Left lung (tissue), 10 donors: ENCODE results near the gene AP4M1. TPM values are rescaled to one million over a fixed set of nuclear protein-coding genes. Genes with fewer than 3 reads are reported as not detected.

ENCODE experiments used
- ATAC-seq: fragments of 200-7000 bp; cut with Tn5 transposase; one replicate; pipeline ENCODE4 v1.9.1; 2020; ENCODE audit warnings: moderate library complexity
- DNase-seq, 4 donors: peaks; one replicate each; pipeline ENCODE4 v3.0.0-alpha.2; 2013 to 2020
- H3K27ac ChIP-seq, 2 donors: fragments of 200-600 bp; sonication (generic) in 1 of 2; one replicate each; pipeline versions ENCODE4 v1.5.0 to v1.8.0; 2020 to 2021
- H3K27me3 ChIP-seq, 2 donors: fragments of 200-600 bp; sonication (generic) in 1 of 2; one replicate each; pipeline versions ENCODE4 v1.5.0 to v1.8.0; 2020 to 2021
- H3K36me3 ChIP-seq, 2 donors: fragments of 200-600 bp; sonication (generic) in 1 of 2; one replicate each; pipeline versions ENCODE4 v1.5.0 to v1.8.0; 2020 to 2021
- H3K4me1 ChIP-seq, 2 donors: fragments of 200-600 bp; one replicate each; pipeline ENCODE4 v1.8.0; 2021
- H3K4me3 ChIP-seq, 2 donors: fragments of 200-600 bp; sonication (generic) in 1 of 2; one replicate each; pipeline versions ENCODE4 v1.5.0 to v1.8.0; 2020 to 2021; ENCODE audit warnings: mild to moderate bottlenecking in 1 of 2
- H3K9me3 ChIP-seq, 2 donors: fragments of 200-600 bp; sonication (generic) in 1 of 2; one replicate each; pipeline versions ENCODE4 v1.5.0 to v1.8.0; 2020 to 2021
- CTCF ChIP-seq, 2 donors: fragments of 200-600 bp; sonication (generic) in 1 of 2; IDR thresholded peaks; one replicate each; pipeline versions ENCODE4 v1.5.0 to v1.8.0; 2021; ENCODE audit warnings: antibody characterized with exemption in 2 of 2
- intact Hi-C, 2 donors: fragments of 100-400 bp; cut with DNase I; formaldehyde crosslinking; loops; one replicate each; pipeline versions ENCODE4 v1.11.2 to v1.14.2; 2022
- polyA plus RNA-seq, 6 donors: library from polyadenylated mRNA; unstranded; fragments of 120-200 nt; gene quantifications; one replicate each; pipeline ENCODE4 v1.2.1, GENCODE V29; 2013; ENCODE audit not compliant: insufficient read length in 6 of 6
- total RNA-seq, 2 donors: library from RNA; stranded (reverse); fragmentation: NEBNext Ultra II Directional; extraction: Animal tissue kit (Norgen Biotek cat#: 25700); gene quantifications; one replicate each; pipeline ENCODE4 v1.2.1, GENCODE V29; 2021
- donor health status: DM: no; HTN: yes; CAD: no.
- donor health status: DM: no; HTN: no; CAD: no.

AP4M1 gene
- total and polyA plus RNA-seq, 8 donors, result 16.7 to 40.2 (median 37.5) TPM

GRCh38 chr7:100147278-100147677 is 45.8 kb downstream of the AP4M1 start:
- Histone ChIP-seq H3K9me3 (no peaks in the 10 kb centered on the region), H3K4me3 (no peak overlapping the region), H3K27me3 (no peaks in the 10 kb centered on the region), H3K27ac (no peak overlapping the region), H3K36me3 (peaks cover 0 to 3% of the 10 kb centered on the region in 2 donors), H3K4me1 (peaks cover 8 to 40% of the 10 kb centered on the region in 2 donors)
- no peak for ATAC-seq
- intact Hi-C loops, result no loop called here
- DNase-seq, result no peak
- TF ChIP-seq CTCF (IDR thresholded peaks at IDR 0.05), result no peak

- Histone ChIP-seq H3K4me1 (peaks cover 8 to 47% of the 10 kb centered on the region in 2 donors), H3K27me3 (no peaks in the 10 kb centered on the region), H3K36me3 (peaks cover 0 to 10% of the 10 kb centered on the region in 2 donors), H3K9me3 (no peaks in the 10 kb centered on the region), H3K4me3 (peak overlapping the region; percentile 27 to 82), H3K27ac (peak overlapping the region; percentile 59 to 84)
- ATAC-seq, result no peak
- no peak for DNase-seq
- TF ChIP-seq CTCF (IDR thresholded peaks at IDR 0.05), result no peak
- intact Hi-C loops, result no loop called here
These were observed 46.7 kb downstream of the AP4M1 start for GRCh38 chr7:100148225-100148558.

GRCh38 chr7:100148559-100149328 is 47.3 kb downstream of the AP4M1 start, which contains the start of gene LAMTOR4:
Gene LAMTOR4 (plus strand): TSS chr7:100148918. CDS start chr7:100148973, 55 bp downstream.
- no peaks in the 10 kb centered on the region for H3K27me3 ChIP-seq
- H3K9me3 ChIP-seq, result no peaks in the 10 kb centered on the region
- H3K36me3 ChIP-seq, result peaks cover 0 to 15% of the 10 kb centered on the region in 2 donors
- TF ChIP-seq CTCF (IDR thresholded peaks at IDR 0.05), result no peak
- DNase-seq, result peak; percentile 97 to 99 (median 98)
- peaks cover 8 to 53% of the 10 kb centered on the region in 2 donors for H3K4me1 ChIP-seq
- H3K4me3 ChIP-seq, result peak within 1 kb of the TSS; percentile 74 to 82
- peak; percentile 98 for ATAC-seq
- H3K27ac ChIP-seq, result peak within 1 kb of the TSS; percentile 67 to 84
- intact Hi-C loops, result no loop called here

- H3K27me3 ChIP-seq, result no peaks in the 10 kb centered on the region
- no peaks in the 10 kb centered on the region for H3K9me3 ChIP-seq
- no peak for TF ChIP-seq CTCF (IDR thresholded peaks at IDR 0.05)
- peaks cover 0 to 46% of the 10 kb centered on the region in 2 donors for H3K36me3 ChIP-seq
- DNase-seq (no peak), ATAC-seq (no peak)
- H3K4me3 ChIP-seq, result no peak overlapping the region
- intact Hi-C loops, result no loop called here
- H3K4me1 ChIP-seq, result peaks cover 12 to 89% of the 10 kb centered on the region in 2 donors
- peak overlapping the region in 1 of 2 donors; percentile 76 for H3K27ac ChIP-seq
These were observed 51.0 kb downstream of the AP4M1 start for GRCh38 chr7:100152404-100152803.

GRCh38 chr7:100152937-100153666 is 51.7 kb downstream of the AP4M1 start:
- H3K36me3 ChIP-seq, result peaks cover 0 to 46% of the 10 kb centered on the region in 2 donors
- intact Hi-C loops, result no loop called here
- H3K27me3 ChIP-seq, result no peaks in the 10 kb centered on the region
- H3K4me1 ChIP-seq, result peaks cover 13 to 90% of the 10 kb centered on the region in 2 donors
- TF ChIP-seq CTCF (IDR thresholded peaks at IDR 0.05), result no peak
- ATAC-seq, result no peak
- peak overlapping the region in 1 of 2 donors; percentile 76 for H3K27ac ChIP-seq
- no peak overlapping the region for H3K4me3 ChIP-seq
- no peak for DNase-seq
- H3K9me3 ChIP-seq, result no peaks in the 10 kb centered on the region
